K562 (cell line): Measurements from ENCODE around the gene PTH1R. TPM values are rescaled to one million over a fixed set of nuclear protein-coding genes. Genes with fewer than 3 reads are reported as not detected.

Experiments
- ATAC-seq: fragments of 200-7000 bp; cut with Tn5 transposase; 3 replicates; pipeline ENCODE4 v1.9.1; 2020; ENCODE audit warnings: moderate library complexity
- BruUV-seq: library from RNA; stranded (reverse); fragments of 400-500 nt; replicated peaks from 2 replicates; lab custom pipeline; 2021; lab: Mats Ljungman, UMichigan
- CTCF ChIA-PET: fragments of 300-600 bp; formaldehyde crosslinking; extraction: SDS; loops from one replicate; lab custom pipeline; 2021; ENCODE audit warnings: low intra/inter-chr PET ratio; lab: Yijun Ruan, JAX
- POLR2A ChIA-PET: fragments of 300-600, 350-650 bp; sonication (Branson Sonifier 250); formaldehyde crosslinking; extraction: SDS; loops from one replicate; lab custom pipeline; 2021; ENCODE audit warnings: antibody characterized with exemption, inconsistent platforms; lab: Yijun Ruan, JAX
- DNase-seq, 4 experiments: peaks; one replicate each; pipeline versions ENCODE4 v3.0.0 to v3.0.0-alpha.2; 2011 to 2018; ENCODE audit warnings: low spot score in 3 of 4, mixed read lengths in 3 of 4; ENCODE audit errors: extremely low read depth in 1 of 4
- FAIRE-seq: peaks from 2 replicates; lab custom pipeline; 2011; peaks lifted over from hg19 to GRCh38; lab: Jason Lieb, UNC
- H2AFZ ChIP-seq: 2 replicates; pipeline ENCODE4 v1.6.0; 2011; ENCODE audit warnings: low read depth, low read length, control low read depth, inconsistent platforms
- H3K27ac ChIP-seq: fragments of 200-600 bp; 3 replicates; pipeline ENCODE4 v1.8.0; 2011; ENCODE audit warnings: low read depth, mild to moderate bottlenecking, control low read depth, inconsistent platforms, low read length, moderate library complexity, mixed read lengths; ENCODE audit errors: extremely low read depth
- H3K27me3 ChIP-seq, 2 experiments: fragments of 300-600 bp in 1 of 2; 2 replicates in 1 of 2; 3 replicates in 1 of 2; pipeline versions ENCODE4 v1.6.0 to v1.8.0; 2011; ENCODE audit warnings: inconsistent platforms in 2 of 2, low read length in 2 of 2, mild to moderate bottlenecking in 1 of 2, mixed read lengths in 1 of 2, moderate library complexity in 1 of 2; ENCODE audit not compliant: control insufficient read depth in 2 of 2, insufficient read depth in 2 of 2
- H3K36me3 ChIP-seq: fragments of 300-600 bp; 3 replicates; pipeline ENCODE4 v1.8.0; 2011; ENCODE audit warnings: mild to moderate bottlenecking, low read length, inconsistent platforms; ENCODE audit not compliant: control insufficient read depth, insufficient read depth
- H3K4me1 ChIP-seq, 2 experiments: fragments of 200-600 bp in 1 of 2; replicated peaks in 1 of 2; 2 replicates in 1 of 2; 3 replicates in 1 of 2; pipeline versions ENCODE4 v1.5.1 to v1.8.0; 2011; ENCODE audit warnings: inconsistent platforms in 2 of 2, low read length in 2 of 2, mild to moderate bottlenecking in 1 of 2, mixed read lengths in 1 of 2, moderate library complexity in 1 of 2; ENCODE audit not compliant: control insufficient read depth in 2 of 2, insufficient read depth in 2 of 2
- H3K4me2 ChIP-seq: 2 replicates; pipeline ENCODE4 v1.6.1; 2011; ENCODE audit warnings: low read length, control low read depth, inconsistent platforms, mixed read lengths; ENCODE audit not compliant: insufficient read depth
- H3K4me3 ChIP-seq: fragments of 200-600 bp; sonication (generic), shearing (Covaris generic); 2 replicates; pipeline ENCODE4 v1.5.1; 2016; ENCODE audit warnings: control low read depth, inconsistent platforms
- H3K79me2 ChIP-seq: fragments of 200-600 bp; 3 replicates; pipeline ENCODE4 v1.8.0; 2011; ENCODE audit warnings: low read length, inconsistent platforms; ENCODE audit not compliant: control insufficient read depth, insufficient read depth
- H3K9ac ChIP-seq, 2 experiments: 2 replicates each; pipeline versions ENCODE4 v1.6.0 to v1.6.1; 2011; ENCODE audit warnings: low read depth in 2 of 2, low read length in 2 of 2, control low read depth in 1 of 2, inconsistent platforms in 1 of 2, mild to moderate bottlenecking in 1 of 2, mixed read lengths in 1 of 2; ENCODE audit not compliant: insufficient read depth in 1 of 2
- H3K9me1 ChIP-seq: one replicate; pipeline ENCODE4 v1.6.0; 2011; ENCODE audit warnings: inconsistent platforms, mild to moderate bottlenecking, low read length, moderate library complexity; ENCODE audit not compliant: control insufficient read depth, insufficient read depth
- H3K9me3 ChIP-seq: replicated peaks from 2 replicates; pipeline ENCODE4 v1.5.1; 2011; ENCODE audit warnings: low read depth, low read length, inconsistent platforms; ENCODE audit not compliant: control insufficient read depth, insufficient read depth
- H4K20me1 ChIP-seq: replicated peaks from 2 replicates; pipeline ENCODE4 v1.6.1; 2011; ENCODE audit warnings: low read length, inconsistent platforms, mixed read lengths; ENCODE audit not compliant: control insufficient read depth, insufficient read depth
- BMI1 ChIP-seq: fragments of 150-350 bp; IDR thresholded peaks from 2 replicates; pipeline ENCODE4 v1.6.1; 2014; ENCODE audit warnings: low read length
- BRCA1 ChIP-seq, 2 experiments: fragments of 450-650 bp in 1 of 2; sonication (generic) in 1 of 2; formaldehyde crosslinking in 1 of 2; IDR thresholded peaks; 2 replicates each; pipeline versions ENCODE4 v1.5.0 to v1.6.1; 2017 to 2020; ENCODE audit warnings: mild to moderate bottlenecking in 1 of 2, missing genetic modification reagents in 1 of 2
- WGBS: fragments of 100-300 bp; shearing (Covaris generic); methylation state at CpG from one replicate; pipeline ENCODE4 v1.1.6; 2016; ENCODE audit warnings: low coverage, mixed read lengths; ENCODE audit not compliant: insufficient coverage; ENCODE audit errors: missing lambda C conversion rate; 5-methylcytosine and 5-hydroxymethylcytosine counted together
- in situ Hi-C: fragments of 300-500 bp; cut with MboI; formaldehyde crosslinking; loops from 4 replicates; pipeline ENCODE4 v1.15.0; 2018; ENCODE audit warnings: inconsistent platforms, mixed read lengths
- intact Hi-C: fragments of 100-400 bp; cut with micrococcal nuclease; formaldehyde crosslinking; loops from 2 replicates; pipeline ENCODE4 v1.14.2; 2022
- polyA plus RNA-seq, 8 experiments: library from polyadenylated mRNA; depleted of rRNA in 4 of 8; stranded (reverse) in 5 of 8; unstranded in 3 of 8; fragments of >200 nt; fragmentation: Nextera tagmentation in 2 of 8; fragmentation: Illumina TruSeq in 1 of 8; extraction: Ambion mirVana in 2 of 8; extraction: Trizol in 1 of 8; gene quantifications; 2 replicates each; pipeline versions ENCODE4 v1.2.1 to v1.2.3, GENCODE V29; 2011 to 2014; ENCODE audit warnings: inconsistent platforms in 1 of 8, missing spikeins in 1 of 8
- total RNA-seq, 7 experiments: library from RNA; depleted of rRNA in 6 of 7; stranded (reverse); fragments of >200 nt in 6 of 7; fragmentation: Illumina TruSeq in 2 of 7; extraction: Trizol in 2 of 7; gene quantifications; 2 replicates each; pipeline versions ENCODE4 v1.2.1 to v1.2.3, GENCODE V29; 2011 to 2021; ENCODE audit warnings: low replicate concordance in 1 of 7

PTH1R gene
- total and polyA plus RNA-seq, 9 of the 15 experiments (the other 6 are each of a cell fraction or from before 2014, with no cell fraction given) = not detected

- H3K27me3 ChIP-seq = peaks cover 10 to 53% of the 10 kb centered on the region in 2 experiments; a peak in 4 of 5 replicates
- POLR2A ChIA-PET = interaction anchor here (0.6 kb wide), 1 partner anchor 164 kb away, joined by 3 read pairs; no protein-coding TSS in a partner anchor
- no peaks in the 10 kb centered on the region for H3K36me3 ChIP-seq
- 0 out of 2 replicates have a peak, but pooled peaks cover 7% of the 10 kb centered on the region for H4K20me1 ChIP-seq
- ATAC-seq (no peak), FAIRE-seq (no peak), DNase-seq (no peak)
- in situ Hi-C loops = no loop called here
- H3K9me1 ChIP-seq = no peaks in the 10 kb centered on the region
- no peak overlapping the region for H2AFZ ChIP-seq
- no peaks in the 10 kb centered on the region for H3K9me3 ChIP-seq
- H3K4me2 ChIP-seq = no peak overlapping the region
- CTCF ChIA-PET = no interaction called here
- WGBS = 30% methylated on average over 10 of the region's 10 CpGs
- no TSS peak for BruUV-seq
- H3K4me3 ChIP-seq = no peak overlapping the region
- H3K79me2 ChIP-seq = no peaks in the 10 kb centered on the region
- intact Hi-C loops = loop anchor here (10.0 kb wide), 1 partner anchor 514 kb away; no protein-coding TSS in a partner anchor
- TF ChIP-seq BMI1 (no peak), BRCA1 (IDR thresholded peaks at IDR 0.05) (no peak), BRCA1 (CRISPR knock-in tag; IDR thresholded peaks at IDR 0.05) (0 out of 2 replicates have a peak, but pooled peaks have one; percentile 37)
- H3K4me1 ChIP-seq = peaks cover 0 to 5% of the 10 kb centered on the region in 2 experiments; a peak in 2 of 5 replicates
- no peak overlapping the region for H3K27ac ChIP-seq
- no peak overlapping the region for H3K9ac ChIP-seq
Measured at GRCh38 chr3:46860810-46861604, 16.5 kb upstream of the PTH1R start.
